Measurements from ENCODE around the gene NEIL1.
"Not testable (repeated sequence)": the region's sequence is repeated elsewhere in the genome, so short reads cannot be mapped to it uniquely, and the experiment has no call there.

The NEIL1 gene

DNA sequence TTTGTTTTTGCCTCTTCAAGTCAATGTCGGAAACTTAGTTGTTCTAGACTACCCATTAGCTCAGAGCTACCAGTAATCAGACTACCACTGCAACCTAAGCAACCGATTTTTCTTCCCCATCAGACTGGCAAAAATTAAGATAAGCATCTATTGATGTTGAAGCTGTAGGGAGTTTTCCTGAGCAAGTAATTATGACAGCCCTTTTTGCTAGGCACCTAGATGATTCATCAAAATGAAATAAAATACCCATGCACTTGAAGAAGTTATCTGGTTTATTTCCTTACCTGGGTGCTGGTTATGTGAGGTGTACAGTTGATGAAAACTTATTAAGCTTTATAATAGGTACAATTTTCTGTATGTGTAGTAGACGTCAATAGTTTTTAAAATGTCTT is 11.5 kb upstream of the NEIL1 start:
- DNase-seq: no peak

GRCh38 chr15:75335705-75336355 is 11.0 kb upstream of the NEIL1 start, which contains the start of gene COMMD4:
Gene COMMD4, plus strand, starts transcription at chr15:75336063. Its CDS starts 27 bp downstream, at chr15:75336090.
- DNase-seq: peak; percentile 91

DNA sequence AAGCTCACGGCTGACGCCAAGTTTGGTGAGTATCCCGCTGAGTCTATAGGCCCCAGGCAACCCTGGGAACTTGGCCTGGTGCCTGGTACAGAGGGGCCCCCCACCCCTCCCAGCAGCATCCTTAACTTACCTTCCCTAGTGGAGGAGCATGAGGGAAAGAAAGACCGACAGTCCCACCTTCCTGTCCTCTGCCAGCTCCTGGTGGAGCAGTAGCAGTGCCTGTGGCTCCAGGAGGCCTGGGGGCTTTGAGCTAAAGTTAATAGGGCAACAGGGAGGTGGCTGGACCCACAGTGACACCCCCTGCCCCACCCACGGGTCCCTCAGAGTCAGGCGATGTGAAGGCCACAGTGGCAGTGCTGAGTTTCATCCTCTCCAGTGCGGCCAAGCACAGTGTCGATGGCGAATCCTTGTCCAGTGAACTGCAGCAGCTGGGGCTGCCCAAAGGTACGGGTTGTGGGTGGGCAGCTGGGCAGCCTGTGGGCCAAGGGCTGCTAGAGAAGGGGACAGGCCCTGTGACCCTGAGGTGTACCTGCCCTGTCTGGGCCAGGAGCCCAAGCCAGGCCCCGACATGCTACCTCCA is 8.1 kb upstream of the NEIL1 start:
- no peak for DNase-seq

- no peak for DNase-seq
Measured at GRCh38 chr15:75339531-75340240, 7.2 kb upstream of the NEIL1 start.

- no peak for DNase-seq
Measured at GRCh38 chr15:75342221-75342620, 4.6 kb upstream of the NEIL1 start.

DNA sequence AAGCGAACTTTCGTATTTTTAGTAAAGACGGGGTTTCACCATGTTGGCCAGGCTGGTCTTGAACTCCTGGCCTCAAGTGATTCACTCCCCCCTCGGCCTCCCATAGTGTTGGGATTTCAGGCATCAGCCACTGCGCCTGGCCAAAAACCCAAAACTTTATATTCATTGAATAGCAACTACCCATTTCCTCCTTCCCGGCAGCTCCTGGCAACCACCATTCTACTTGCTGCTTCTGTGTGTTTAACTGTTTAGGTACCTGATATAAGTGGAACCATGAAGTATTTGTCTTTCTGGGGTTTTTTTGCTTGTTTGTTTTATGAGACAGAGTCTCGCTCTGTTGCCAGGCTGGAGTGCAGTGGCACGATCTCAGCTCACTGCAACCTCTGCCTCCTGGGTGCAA is 2.9 kb upstream of the NEIL1 start:
- not testable (repeated sequence) for DNase-seq

DNA sequence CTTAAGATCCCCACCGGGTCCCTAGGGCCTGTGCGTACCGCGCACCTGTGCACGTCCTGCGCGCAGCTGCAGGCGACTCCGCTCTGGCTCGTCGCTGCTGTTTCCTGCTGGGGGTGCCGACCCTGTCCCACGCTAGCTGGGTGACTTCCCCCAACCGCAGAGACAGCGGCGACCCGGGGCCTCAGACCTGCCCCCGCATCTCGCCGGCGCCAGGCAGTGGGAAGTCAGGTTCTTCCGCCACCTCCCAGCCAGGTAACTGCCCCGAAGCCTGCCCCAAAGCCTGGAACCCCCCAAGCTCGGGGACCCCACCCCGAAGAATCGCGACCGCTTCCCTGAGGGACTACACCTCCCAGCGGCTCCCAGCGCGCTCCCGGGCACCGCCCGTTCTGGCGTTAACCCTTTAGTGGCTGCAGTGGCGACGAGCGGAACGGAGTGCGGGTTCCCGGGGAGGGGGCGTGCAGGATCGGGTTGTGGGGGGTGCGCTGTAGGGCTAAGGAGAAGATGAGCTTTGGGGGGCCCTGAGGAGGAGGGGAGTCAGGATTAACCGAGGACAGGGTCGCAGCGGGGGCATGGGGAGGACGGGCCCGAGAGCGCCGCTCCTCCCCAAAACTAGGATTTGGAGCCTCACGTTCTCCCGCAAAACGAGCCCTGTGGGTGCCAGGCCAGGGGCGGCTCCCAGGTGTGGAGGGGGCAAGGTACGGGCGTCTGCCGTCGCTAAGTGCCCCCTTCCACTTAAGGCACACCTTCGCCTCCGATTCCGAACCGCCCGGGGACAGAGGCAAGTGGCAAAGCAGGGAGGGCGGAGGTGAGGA is 589 bp downstream of the NEIL1 start:
- no peak for DNase-seq

DNA sequence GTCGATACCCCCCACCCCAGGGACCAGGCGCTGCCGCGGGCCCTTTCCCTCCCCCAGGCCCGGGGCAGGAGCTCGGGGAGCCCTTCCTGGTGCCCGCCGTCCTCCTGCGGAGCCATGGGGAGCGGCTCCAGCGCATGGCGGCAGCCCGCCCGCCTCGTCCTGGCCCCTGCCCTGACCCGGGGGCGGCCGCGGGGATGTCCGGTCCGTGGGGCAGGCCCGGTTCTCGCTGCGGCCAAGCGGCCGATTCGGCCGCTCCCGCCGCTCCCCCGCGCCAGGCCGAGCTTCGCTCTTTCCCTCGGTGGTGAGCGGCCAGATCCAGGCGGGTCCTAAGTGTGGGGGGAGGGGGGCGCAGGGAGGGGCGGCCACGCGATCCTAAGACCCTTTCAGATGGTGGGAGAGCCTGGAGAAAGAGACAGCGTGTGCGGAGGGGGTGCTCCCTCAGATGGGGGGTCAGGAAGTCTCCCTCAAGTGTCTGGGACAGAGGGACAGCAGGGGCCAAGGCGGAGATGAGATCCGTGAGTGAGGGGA is 1.3 kb downstream of the NEIL1 start:
- DNase-seq: no peak

- DNase-seq: no peak
Measured at GRCh38 chr15:75348562-75349350, 1.9 kb downstream of the NEIL1 start.

GRCh38 chr15:75349351-75349669 is 2.5 kb downstream of the NEIL1 start:
- not testable (repeated sequence) for DNase-seq

DNA sequence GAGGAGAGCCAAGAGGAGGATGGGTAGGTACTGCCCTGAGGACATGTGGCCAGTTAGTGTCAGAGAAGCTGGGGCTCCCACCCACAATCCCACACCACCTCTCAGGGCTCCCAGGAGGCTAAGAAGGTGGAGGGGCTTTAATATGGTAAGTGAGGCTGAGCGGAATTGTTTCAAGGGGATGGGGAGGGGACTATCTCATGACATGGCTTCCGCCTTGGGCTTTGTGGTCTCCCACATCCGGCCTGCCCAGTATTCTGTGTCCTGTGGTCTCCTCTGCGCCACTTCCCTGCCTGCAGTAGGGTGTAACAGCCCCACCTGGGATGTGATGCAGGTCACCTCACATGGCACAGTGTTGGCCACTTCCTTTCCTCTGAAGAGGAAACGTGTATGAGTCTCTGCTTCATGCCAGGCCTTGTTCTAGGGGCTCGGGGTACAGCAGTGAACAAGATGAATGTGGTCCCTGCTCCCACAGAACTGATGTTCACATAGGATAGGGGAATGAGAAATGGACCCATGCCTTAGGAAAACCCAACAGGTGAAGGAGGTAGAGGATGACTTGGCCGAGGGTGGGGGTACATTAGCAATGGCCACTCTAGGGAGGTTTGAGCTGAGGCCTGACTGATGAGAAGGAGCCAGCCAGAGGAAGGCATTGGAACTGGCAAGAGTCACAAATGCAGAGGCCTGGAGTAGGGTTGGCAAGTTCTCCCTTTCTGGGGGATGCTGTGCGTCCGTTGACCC is 3.2 kb downstream of the NEIL1 start:
- DNase-seq: peak; percentile 90

- DNase-seq: no peak
Measured at GRCh38 chr15:75350601-75351361, 3.9 kb downstream of the NEIL1 start.

- DNase-seq: no peak
Measured at GRCh38 chr15:75352186-75353080, 5.6 kb downstream of the NEIL1 start.

GRCh38 chr15:75353604-75354003 is 6.8 kb downstream of the NEIL1 start:
- no peak for DNase-seq

DNA sequence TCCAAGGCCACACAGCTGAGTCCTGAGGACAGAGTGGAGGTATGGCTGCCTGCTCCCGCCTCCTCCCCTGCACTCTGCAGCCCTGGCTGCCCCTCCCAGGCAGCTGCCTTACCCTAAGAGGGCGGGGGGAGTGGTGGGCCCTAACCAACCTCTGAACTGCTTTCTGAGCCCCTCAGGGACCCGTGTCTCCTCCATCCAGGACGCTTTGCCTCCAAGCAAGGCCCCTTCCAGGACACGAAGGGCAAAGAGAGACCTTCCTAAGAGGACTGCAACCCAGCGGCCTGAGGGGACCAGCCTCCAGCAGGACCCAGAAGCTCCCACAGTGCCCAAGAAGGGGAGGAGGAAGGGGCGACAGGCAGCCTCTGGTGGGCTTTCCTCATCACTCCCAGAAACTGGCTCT is 7.6 kb downstream of the NEIL1 start:
- DNase-seq: no peak

DNA sequence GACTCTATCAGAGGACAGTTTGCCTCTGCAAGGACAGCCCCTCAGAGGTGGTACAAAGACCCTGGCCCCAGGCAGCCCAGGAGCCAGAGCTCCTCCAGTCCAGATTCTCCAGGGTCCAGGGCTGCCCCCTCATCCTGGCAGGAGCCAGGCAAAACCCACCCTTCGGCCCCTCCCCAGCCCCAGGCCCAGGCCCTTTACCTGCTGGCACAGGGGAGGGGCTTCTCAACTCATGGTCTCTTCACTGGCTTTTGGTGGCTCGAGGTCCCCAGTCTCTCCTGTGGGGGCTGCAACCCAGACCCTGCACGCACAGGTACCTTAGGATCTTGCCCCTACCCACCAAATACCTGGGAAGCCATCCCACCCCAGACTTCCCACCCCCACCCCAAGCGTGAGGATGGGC is 8.5 kb downstream of the NEIL1 start:
- DNase-seq: no peak

DNA sequence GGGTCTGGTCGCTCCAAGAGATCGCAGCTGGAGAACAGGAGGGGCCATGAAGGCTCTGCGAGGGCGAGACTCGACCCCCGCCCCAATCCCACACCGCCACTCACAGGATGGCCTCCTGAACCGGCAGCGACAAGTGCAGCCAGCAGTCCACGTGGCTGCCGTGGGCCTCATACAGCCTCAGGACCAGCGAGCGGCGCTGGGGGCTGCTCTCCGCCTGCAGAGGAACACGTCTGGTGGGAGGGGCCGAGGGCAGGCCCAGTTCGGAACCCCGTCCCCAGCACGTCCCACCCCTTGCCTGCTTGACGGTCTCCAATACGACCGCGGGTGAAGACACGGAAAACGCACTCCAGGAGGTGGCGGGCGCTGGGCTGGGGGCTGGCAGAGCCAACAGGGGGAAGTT is 9.2 kb downstream of the NEIL1 start:
- no peak for DNase-seq

- DNase-seq: no peak
Measured at GRCh38 chr15:75356517-75356916, 9.7 kb downstream of the NEIL1 start.

- no peak for DNase-seq
Measured at GRCh38 chr15:75357976-75358673, 11.3 kb downstream of the NEIL1 start.
